ENCODE results near the gene UAP1L1. TPM values are rescaled to one million over a fixed set of nuclear protein-coding genes. Genes with fewer than 3 reads are reported as not detected.
A peak's percentile ranks its signal among the peaks of the same experiment; 100 is the strongest.

Gene UAP1L1
- total RNA-seq, 2 donors from 2014 or later = 2.6 to 4.5 TPM

DNA sequence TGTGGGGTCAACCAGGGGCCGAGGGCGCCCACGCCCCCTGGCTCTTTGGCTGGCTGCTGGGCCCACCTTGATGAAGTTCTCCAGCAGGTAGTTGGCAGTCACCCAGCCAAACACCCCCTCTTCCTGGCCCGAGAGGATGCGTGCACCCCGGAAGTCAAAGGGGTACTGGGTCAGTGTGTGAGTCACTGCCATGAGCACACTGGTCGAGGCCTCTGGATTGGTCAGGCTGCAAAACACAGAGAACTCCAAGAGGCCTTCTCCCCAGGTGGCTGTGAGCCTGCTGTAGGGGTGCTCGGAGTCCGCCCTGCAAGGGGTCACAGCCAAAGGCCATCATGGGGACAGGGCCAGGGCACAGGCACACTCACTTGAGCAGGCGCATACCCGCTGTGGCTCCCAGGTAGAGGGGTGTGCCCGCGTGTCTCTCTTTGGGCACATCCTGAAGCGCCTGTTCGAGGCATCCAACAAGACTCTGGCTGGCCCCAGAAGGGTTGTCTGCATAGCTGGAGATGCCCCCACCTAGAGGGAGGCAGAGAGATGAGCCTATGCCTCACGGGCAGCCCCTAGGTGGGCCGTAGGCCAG lies 26.1 kb upstream of the UAP1L1 start:
- Histone ChIP-seq H3K27me3 (ENCODE audit: control insufficient read depth, insufficient read depth, low read length, poor library complexity, severe bottlenecking) (peaks cover 81% of the 10 kb centered on the region), H3K27ac (ENCODE audit: low read depth, low read length) (no peak overlapping the region), H3K36me3 (ENCODE audit: control insufficient read depth, insufficient read depth, low read length) (no peaks in the 10 kb centered on the region), H3K9me3 (ENCODE audit: control insufficient read depth, low read length) (no peaks in the 10 kb centered on the region), H3K4me3 (ENCODE audit: low read length) (no peak overlapping the region), H3K9ac (ENCODE audit: extremely low read depth, low read length, poor library complexity, severe bottlenecking) (no peak overlapping the region), H3K4me1 (ENCODE audit: control insufficient read depth, insufficient read depth, low read length) (no peaks in the 10 kb centered on the region)
- WGBS, 2 experiments (ENCODE audit: insufficient coverage in 1 of 2, insufficient read length in 1 of 2) = 90 to 97% methylated on average over 13 to 17 of the region's 17 CpGs
- H3K9me3 Mint-ChIP-seq = no peaks in the 10 kb centered on the region
- H3K4me1 Mint-ChIP-seq = peaks cover 2% of the 10 kb centered on the region
- TF ChIP-seq, protein P1, sequence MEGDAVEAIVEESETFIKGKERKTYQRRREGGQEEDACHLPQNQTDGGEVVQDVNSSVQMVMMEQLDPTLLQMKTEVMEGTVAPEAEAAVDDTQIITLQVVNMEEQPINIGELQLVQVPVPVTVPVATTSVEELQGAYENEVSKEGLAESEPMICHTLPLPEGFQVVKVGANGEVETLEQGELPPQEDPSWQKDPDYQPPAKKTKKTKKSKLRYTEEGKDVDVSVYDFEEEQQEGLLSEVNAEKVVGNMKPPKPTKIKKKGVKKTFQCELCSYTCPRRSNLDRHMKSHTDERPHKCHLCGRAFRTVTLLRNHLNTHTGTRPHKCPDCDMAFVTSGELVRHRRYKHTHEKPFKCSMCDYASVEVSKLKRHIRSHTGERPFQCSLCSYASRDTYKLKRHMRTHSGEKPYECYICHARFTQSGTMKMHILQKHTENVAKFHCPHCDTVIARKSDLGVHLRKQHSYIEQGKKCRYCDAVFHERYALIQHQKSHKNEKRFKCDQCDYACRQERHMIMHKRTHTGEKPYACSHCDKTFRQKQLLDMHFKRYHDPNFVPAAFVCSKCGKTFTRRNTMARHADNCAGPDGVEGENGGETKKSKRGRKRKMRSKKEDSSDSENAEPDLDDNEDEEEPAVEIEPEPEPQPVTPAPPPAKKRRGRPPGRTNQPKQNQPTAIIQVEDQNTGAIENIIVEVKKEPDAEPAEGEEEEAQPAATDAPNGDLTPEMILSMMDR (conservative IDR thresholded peaks at IDR 0.05) = no peak
- DNase-seq = no peak
- H3K4me3 Mint-ChIP-seq = no peak overlapping the region
- peaks cover 69% of the 10 kb centered on the region for H3K27me3 Mint-ChIP-seq (ENCODE audit: insufficient read depth)
- no peaks in the 10 kb centered on the region for H3K36me3 Mint-ChIP-seq (ENCODE audit: low read depth)
- H3K27ac Mint-ChIP-seq = no peak overlapping the region

DNA sequence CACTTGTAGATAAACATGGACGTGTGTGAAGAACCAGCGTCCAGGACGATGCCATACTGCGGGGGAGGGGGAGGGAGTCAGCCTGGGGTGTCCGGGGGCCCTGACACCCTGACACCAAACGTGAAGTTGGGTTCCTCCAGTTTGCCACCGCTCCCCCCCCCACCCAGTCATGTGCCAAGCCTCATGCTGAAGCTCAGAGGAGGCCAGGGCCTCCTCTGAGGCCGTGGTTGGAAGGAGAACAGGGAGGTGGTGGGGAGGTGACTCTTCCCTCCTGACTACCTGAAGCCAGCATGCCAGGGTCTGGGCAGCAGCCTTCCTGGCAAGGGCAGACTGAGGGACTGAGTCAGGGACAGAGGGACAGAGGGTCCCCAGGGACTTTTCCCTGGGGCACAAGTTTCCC lies 25.0 kb upstream of the UAP1L1 start:
- H3K4me3 ChIP-seq (ENCODE audit: low read length) = no peak overlapping the region
- no peaks in the 10 kb centered on the region for H3K36me3 Mint-ChIP-seq (ENCODE audit: low read depth)
- no peaks in the 10 kb centered on the region for H3K9me3 Mint-ChIP-seq
- WGBS, 2 experiments (ENCODE audit: insufficient coverage in 1 of 2, insufficient read length in 1 of 2) = 80 to 91% methylated on average over 4 to 5 of the region's 8 CpGs
- H3K27me3 ChIP-seq (ENCODE audit: control insufficient read depth, insufficient read depth, low read length, poor library complexity, severe bottlenecking) = peaks cover 76% of the 10 kb centered on the region
- DNase-seq = no peak
- TF ChIP-seq, protein P1 (conservative IDR thresholded peaks at IDR 0.05) = no peak
- H3K27ac ChIP-seq (ENCODE audit: low read depth, low read length) = no peak overlapping the region
- no peaks in the 10 kb centered on the region for H3K4me1 ChIP-seq (ENCODE audit: control insufficient read depth, insufficient read depth, low read length)
- peaks cover 59% of the 10 kb centered on the region for H3K27me3 Mint-ChIP-seq (ENCODE audit: insufficient read depth)
- H3K4me1 Mint-ChIP-seq = peaks cover 2% of the 10 kb centered on the region
- H3K9me3 ChIP-seq (ENCODE audit: control insufficient read depth, low read length) = no peaks in the 10 kb centered on the region
- no peak overlapping the region for H3K27ac Mint-ChIP-seq
- H3K36me3 ChIP-seq (ENCODE audit: control insufficient read depth, insufficient read depth, low read length) = no peaks in the 10 kb centered on the region
- no peak overlapping the region for H3K9ac ChIP-seq (ENCODE audit: extremely low read depth, low read length, poor library complexity, severe bottlenecking)
- H3K4me3 Mint-ChIP-seq = no peak overlapping the region

DNA sequence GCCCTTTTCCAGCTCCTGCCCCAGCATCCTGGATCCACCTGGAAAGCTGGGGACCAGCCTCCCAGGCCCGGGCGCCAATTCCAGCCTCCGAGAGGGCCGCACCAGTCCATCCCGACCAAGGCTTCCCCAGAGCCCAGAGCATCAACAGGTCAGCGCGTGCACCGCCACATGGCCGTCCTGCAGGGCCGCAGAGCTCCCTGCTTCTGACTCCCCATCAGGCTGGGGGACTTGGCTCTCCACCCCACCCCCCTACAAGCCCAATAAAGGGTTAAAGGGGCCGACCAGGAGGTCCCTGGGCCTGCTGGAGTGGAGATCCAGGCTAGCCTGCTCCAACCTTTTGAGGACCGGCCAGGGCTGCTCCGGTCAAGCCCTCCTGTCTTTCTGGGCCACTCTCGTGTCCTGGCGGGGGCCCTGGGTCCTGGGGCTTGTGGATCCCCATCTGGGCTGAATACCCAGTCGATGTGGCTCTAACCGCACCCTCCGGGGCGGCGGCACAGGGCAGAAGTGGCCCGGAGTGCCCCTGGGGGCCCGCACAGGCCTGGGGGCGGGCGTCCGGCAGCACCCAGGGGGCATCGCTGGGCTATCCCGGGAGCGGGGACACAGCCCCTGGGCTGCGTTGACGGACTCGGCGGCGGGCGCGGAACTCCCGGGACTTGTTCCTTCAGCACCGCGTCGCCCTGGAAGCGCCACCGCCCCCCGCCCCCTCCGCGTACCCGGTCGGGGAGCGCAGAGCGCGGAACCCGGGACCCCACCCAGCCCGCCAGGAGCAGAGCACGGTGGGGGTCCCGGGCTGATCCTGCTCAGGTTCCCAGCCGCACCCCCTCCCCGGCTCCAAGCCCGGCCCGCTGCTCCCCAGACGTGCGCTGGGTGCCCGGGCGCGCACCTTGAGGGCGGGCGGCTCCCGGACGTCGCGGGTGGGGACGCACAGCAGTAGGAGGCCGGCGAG lies 24.0 kb upstream of the UAP1L1 start:
- no peaks in the 10 kb centered on the region for H3K9me3 ChIP-seq (ENCODE audit: control insufficient read depth, low read length)
- H3K27me3 ChIP-seq (ENCODE audit: control insufficient read depth, insufficient read depth, low read length, poor library complexity, severe bottlenecking) = peaks cover 66% of the 10 kb centered on the region
- Mint-ChIP-seq H3K27me3 (ENCODE audit: insufficient read depth) (peaks cover 51% of the 10 kb centered on the region), H3K9me3 (no peaks in the 10 kb centered on the region), H3K36me3 (ENCODE audit: low read depth) (no peaks in the 10 kb centered on the region), H3K27ac (no peak overlapping the region), H3K4me3 (peak overlapping the region; percentile 7), H3K4me1 (peaks cover 2% of the 10 kb centered on the region)
- TF ChIP-seq, protein P1 (conservative IDR thresholded peaks at IDR 0.05) = no peak
- no peak overlapping the region for H3K4me3 ChIP-seq (ENCODE audit: low read length)
- peak; percentile 75 for DNase-seq
- no peak overlapping the region for H3K9ac ChIP-seq (ENCODE audit: extremely low read depth, low read length, poor library complexity, severe bottlenecking)
- no peak overlapping the region for H3K27ac ChIP-seq (ENCODE audit: low read depth, low read length)
- H3K4me1 ChIP-seq (ENCODE audit: control insufficient read depth, insufficient read depth, low read length) = no peaks in the 10 kb centered on the region
- WGBS, 2 experiments (ENCODE audit: insufficient coverage in 1 of 2, insufficient read length in 1 of 2) = 14 to 20% methylated on average over 13 to 71 of the region's 71 CpGs
- no peaks in the 10 kb centered on the region for H3K36me3 ChIP-seq (ENCODE audit: control insufficient read depth, insufficient read depth, low read length)
